ENCODE results near the gene SERPINA6.
A peak's percentile ranks its signal among the peaks of the same experiment; 100 is the strongest.
"Not testable (repeated sequence)": the region's sequence is repeated elsewhere in the genome, so short reads cannot be mapped to it uniquely, and the experiment has no call there.

Gene SERPINA6

GRCh38 chr14:94354190-94354589 is 31.1 kb upstream of the SERPINA6 start:
- DNase-seq, result not testable (repeated sequence)

- no peak for DNase-seq
Measured at GRCh38 chr14:94349276-94349675, 26.1 kb upstream of the SERPINA6 start.

GRCh38 chr14:94348836-94349235 is 25.7 kb upstream of the SERPINA6 start:
- DNase-seq, result no peak

- no peak for DNase-seq
Measured at GRCh38 chr14:94346841-94347240, 23.7 kb upstream of the SERPINA6 start.

- DNase-seq, result peak; percentile 23 to 69 (median 54)
Measured at GRCh38 chr14:94346065-94346786, 23.1 kb upstream of the SERPINA6 start.

DNA sequence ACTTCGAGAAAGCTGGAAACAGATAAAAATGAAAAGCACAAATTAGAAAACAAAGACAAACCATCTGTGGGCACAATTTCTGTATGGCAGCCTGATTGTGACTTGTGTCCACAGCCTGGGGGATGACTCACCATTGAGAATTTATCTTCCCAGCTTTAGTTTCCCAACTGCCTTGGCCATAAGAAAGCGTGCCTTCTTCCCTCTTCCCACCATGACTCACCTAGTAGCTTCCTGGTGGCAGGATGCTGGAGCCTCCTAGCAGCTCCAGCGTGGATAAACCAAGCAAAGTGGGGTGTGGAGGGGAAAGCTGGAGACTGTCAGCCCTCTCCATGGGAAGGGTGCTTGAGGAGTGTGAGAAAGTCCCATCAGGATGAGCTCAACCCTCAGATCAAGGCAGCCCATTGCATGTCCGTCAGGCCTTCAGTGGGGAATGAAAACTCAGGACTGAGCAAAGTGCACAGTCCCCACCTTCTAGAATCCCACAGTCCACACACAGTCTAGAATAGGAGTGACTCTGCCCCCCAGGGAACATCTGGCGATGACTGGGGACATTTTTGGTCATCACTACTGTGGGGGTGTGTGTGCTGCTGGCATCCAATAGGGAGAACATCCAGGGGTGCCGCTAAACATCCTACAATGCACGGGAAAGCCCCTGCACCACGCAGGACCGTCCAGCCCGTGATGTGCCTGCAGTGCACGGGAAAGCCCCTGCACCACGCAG is 22.4 kb upstream of the SERPINA6 start:
- DNase-seq, result peak; percentile 47 to 64 (median 52)

DNA sequence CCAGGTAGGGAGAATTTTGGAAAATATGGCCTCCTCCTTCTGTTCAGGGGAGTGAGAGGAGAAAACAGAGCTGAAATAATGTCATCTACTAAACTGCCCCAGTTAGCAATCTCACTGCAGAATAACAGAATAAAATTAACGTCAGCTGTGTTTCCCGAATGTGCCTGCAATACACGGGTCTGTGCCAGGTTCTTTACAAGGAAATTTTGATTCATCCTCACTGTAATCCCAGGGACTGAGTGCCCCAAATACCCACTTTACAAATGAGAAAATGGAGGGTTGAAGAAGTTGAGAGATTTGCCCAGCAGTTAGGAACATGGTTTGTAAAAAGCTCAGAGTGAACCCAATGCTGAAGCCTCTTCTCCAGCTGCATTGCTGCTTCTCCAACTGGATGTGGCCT is 21.3 kb upstream of the SERPINA6 start:
- DNase-seq, result no peak

DNA sequence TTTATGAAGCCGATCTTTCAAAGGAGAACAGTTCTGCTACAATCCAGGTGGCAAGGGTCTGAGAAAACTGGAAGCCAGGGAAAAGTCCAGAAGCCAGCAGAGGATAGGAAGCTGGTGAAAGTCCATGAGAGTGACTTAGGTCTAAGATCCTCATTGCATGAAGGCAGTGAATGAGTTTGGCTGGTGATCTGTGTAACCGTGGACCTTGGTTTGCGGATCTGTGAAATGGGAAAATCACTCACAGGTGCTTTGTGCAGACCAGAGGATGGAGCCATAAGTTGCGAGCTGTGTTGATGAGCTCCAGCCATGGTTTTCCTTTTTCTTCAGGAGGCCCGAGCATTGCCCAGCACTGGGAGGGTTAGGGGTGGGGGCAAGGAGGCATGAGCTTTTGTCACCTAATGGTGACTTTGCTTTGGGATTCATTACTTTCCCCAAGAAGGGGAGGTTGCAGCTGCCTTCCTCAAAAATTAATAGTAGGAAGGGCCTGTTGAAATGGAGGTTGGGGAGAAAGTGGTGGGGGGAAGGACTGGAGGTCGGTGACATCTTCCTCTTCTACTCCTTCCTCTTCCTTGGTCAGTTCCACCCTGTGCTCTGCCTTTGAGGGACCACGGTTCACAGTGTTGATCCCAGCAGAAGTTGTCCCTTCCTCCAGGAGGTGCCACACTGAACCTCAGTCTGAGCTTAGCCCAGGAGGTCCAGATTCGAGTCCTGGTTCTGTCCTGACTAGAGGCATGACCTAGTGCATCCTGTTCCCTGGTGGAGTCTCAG is 20.3 kb upstream of the SERPINA6 start:
- peak in 3 of 4 experiments; percentile 50 to 57 (median 52) for DNase-seq

DNA sequence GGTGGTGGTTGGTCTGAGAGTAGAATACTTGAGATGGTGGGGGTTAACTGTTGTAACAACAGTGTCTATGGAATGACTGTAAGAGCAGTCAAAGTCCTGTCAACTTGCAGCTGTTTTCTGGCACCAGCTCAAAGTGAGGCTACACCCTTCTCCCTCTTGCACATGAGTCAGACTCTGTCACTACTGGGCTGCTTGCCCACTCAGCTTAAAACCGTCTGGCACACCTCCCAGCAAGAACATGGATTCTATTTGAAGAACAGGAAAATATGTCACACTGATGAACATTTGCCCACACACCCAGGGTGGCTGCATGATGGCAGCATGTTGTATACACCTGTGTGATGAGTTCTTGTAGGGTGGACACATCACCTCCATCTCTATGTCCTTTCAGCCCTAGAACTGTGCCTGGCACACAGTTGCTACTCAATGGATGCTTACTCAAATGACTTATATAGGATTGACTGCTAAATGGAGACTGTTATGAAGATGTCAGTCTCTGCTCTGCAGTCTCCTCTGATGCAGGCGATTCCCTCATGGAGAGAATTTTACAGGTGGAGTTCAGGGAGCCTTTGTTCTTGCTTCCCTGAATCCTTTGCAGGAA is 19.3 kb upstream of the SERPINA6 start:
- peak; percentile 75 to 90 (median 80) for DNase-seq

DNA sequence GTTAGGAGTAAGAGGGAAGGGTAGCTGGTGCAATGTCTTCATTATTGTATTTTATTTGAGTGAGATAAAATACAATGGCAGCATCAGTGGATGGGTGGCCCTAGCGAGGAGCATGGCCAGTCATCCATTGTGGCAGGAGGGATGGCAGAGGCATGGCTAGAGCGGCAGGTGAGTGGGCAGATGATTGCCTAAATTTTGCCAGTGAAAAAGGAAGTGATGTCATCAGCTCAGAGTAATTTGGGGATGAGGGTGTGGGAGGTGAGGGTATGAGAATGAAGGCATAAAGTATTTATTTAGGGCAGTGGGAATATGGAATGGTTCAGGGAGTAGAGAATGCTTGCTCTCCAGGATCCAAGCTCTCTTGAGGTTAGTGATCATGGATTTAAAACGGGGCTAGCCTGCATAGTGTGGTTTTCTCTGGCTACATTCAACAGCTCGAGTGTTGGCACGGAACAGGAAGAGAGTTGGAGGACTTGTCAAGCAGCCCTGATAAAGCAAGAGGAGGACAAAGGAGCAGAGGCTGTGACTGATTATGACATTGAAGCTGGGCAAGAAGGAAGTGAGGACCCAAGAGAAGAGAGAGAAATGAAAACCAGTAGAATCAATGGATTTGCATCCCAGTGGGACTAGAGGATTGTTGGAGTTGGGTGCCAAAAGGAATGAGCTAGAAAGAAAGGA is 18.7 kb upstream of the SERPINA6 start:
- peak; percentile 58 to 74 (median 71) for DNase-seq

- DNase-seq, result no peak
Measured at GRCh38 chr14:94340533-94340932, 17.4 kb upstream of the SERPINA6 start.

- no peak for DNase-seq
Measured at GRCh38 chr14:94338023-94338422, 14.9 kb upstream of the SERPINA6 start.

DNA sequence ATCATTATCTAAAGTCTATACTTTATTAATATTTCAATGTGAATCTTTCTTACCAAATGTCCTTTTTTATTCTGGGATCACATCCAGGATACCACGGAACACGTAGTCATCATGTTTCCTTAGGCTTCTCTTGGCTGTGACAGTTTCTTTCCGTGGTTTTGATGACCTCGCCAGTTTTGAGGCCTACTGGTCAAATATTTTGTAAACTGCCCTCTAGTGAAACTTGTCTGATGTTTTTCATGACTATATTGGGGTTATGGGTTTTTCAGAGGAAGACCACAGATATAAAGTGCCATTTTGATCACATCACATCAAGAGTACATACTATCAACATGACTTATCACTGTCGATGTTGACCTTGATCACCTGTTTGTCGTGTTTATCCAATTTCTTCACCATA is 14.1 kb upstream of the SERPINA6 start:
- peak in 3 of 4 experiments; percentile 27 to 44 (median 34) for DNase-seq

DNA sequence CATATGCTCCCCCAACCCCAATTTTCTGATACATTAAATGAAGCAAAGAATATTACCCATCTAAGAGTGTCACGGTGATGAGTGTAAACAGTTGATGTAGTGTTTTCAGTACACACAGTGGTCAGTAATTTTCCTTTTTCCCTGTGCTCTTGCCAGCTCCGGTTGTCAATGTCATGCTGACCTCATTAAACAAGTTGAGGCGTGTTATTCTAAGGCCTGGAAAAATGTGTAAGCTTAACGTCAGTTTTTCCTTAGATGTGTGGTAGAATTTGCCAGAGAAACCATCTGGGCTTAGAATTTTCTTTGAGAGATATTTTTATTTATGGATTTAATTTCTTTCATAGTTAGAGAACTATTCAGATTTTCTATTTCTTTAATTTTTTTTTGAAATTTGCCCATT is 11.7 kb upstream of the SERPINA6 start:
- DNase-seq, result no peak

GRCh38 chr14:94332587-94332986 is 9.5 kb upstream of the SERPINA6 start:
- DNase-seq, result no peak

GRCh38 chr14:94332063-94332583 is 9.0 kb upstream of the SERPINA6 start:
- no peak for DNase-seq

DNA sequence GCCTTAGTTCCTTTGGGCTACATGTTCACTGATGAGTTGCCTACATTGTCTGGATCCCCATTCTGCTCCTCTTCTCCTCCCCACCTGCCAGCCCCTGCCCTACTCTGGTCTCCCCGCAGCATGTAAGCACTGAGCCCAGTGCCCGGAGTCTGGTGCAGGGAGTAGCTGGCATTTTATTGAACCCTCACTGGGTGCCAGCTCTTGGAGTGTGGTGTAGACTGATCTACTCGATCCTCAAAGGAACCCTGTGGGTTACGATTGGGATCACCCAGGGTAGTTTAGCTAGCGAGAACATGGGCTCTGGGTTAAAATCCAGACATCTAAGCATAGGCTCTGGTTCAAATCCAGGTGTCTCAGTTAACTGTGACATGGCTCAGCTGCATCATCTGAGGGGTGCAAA is 8.3 kb upstream of the SERPINA6 start:
- no peak for DNase-seq

DNA sequence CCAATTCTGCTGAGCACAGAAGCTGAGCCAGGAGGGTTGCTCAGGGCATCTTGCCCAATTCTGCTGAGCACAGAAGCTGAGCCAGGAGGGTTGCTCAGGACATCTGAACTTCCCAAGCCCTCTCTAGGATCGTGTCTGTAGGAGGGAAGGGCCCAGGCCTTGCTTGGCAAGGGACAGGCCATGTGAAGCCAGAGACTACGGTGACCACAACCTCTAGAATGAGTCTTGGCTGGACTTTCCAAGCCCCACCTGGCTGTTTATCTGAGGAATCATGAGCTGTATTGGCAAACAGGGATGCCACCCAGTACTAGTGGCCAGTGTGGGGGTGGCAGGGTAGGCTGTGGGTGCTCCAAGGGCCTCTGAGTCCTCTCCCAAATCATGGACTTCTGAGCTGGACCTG is 7.7 kb upstream of the SERPINA6 start:
- DNase-seq, result peak; percentile 19 to 41 (median 28)

GRCh38 chr14:94330432-94330831 is 7.3 kb upstream of the SERPINA6 start:
- DNase-seq, result no peak

DNA sequence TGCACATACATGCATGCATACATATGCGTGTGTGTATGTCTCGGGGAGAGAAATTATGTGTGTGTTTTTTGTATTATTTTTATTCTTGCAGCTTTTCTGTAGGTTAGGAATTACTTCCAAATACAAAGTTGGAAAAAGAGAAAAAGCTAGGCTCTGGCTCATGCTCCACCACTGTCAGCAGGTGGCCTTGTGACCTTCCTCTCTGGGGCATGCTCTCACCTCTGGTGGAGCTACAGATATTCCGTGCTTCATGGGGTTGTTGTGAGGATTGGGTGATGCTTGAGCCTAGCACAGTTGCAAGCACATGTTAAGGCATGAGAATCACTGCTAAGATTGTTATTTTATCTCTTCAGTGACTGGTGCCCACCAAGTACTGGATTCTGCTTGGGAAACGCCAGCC is 6.7 kb upstream of the SERPINA6 start:
- DNase-seq, result no peak

GRCh38 chr14:94328196-94328595 is 5.1 kb upstream of the SERPINA6 start:
- no peak for DNase-seq

Measured in suppressor macrophage (primary cell).